Fibroblast of the aortic adventitia (primary cell): ENCODE results near the gene RDX. TPM values are rescaled to one million over a fixed set of nuclear protein-coding genes. Genes with fewer than 3 reads are reported as not detected.

ENCODE experiments used
- DNase-seq: peaks from one replicate; pipeline ENCODE4 v3.0.0-alpha.2; 2010; ENCODE audit warnings: low read depth
- H3K4me3 ChIP-seq: 2 replicates; pipeline ENCODE4 v1.5.1; 2011; ENCODE audit warnings: low read depth, mild to moderate bottlenecking, control low read depth, low read length, moderate library complexity
- total RNA-seq: library from RNA; depleted of rRNA; stranded (reverse); fragments of >200 nt; gene quantifications from 2 replicates; pipeline ENCODE4 v1.2.3, GENCODE V29; 2012; ENCODE audit warnings: low replicate concordance
- TF ChIP-seq, protein P1 (sequence below): IDR thresholded peaks from 2 replicates; pipeline ENCODE4 v1.5.1; 2011; ENCODE audit warnings: mild to moderate bottlenecking, low read length, control low read depth, inconsistent platforms; ENCODE audit not compliant: insufficient read depth

Gene RDX
- total RNA-seq, 1 donor, result 108 TPM

DNA sequence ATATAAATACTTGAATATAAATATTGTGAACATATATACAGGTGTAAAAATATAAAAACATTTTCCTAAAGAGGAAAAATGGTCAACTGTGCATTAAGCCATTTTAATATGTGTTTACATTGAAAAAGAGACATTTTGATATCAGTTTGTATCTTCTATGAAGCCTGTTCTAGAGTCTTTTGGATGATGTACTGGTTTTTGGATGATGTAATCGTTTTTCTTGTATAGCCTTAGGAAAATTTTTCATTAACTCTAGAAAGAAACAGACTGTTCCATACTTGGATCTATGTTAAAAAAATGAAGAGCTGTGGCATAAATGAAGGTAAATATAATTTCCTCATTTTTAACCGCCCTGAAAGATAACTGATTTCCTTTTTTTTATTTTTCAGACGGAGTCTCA lies 39.6 kb upstream of the RDX start:
- TF ChIP-seq, protein P1, sequence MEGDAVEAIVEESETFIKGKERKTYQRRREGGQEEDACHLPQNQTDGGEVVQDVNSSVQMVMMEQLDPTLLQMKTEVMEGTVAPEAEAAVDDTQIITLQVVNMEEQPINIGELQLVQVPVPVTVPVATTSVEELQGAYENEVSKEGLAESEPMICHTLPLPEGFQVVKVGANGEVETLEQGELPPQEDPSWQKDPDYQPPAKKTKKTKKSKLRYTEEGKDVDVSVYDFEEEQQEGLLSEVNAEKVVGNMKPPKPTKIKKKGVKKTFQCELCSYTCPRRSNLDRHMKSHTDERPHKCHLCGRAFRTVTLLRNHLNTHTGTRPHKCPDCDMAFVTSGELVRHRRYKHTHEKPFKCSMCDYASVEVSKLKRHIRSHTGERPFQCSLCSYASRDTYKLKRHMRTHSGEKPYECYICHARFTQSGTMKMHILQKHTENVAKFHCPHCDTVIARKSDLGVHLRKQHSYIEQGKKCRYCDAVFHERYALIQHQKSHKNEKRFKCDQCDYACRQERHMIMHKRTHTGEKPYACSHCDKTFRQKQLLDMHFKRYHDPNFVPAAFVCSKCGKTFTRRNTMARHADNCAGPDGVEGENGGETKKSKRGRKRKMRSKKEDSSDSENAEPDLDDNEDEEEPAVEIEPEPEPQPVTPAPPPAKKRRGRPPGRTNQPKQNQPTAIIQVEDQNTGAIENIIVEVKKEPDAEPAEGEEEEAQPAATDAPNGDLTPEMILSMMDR, result no peak
- DNase-seq, result no peak
- H3K4me3 ChIP-seq, result no peak overlapping the region

DNA sequence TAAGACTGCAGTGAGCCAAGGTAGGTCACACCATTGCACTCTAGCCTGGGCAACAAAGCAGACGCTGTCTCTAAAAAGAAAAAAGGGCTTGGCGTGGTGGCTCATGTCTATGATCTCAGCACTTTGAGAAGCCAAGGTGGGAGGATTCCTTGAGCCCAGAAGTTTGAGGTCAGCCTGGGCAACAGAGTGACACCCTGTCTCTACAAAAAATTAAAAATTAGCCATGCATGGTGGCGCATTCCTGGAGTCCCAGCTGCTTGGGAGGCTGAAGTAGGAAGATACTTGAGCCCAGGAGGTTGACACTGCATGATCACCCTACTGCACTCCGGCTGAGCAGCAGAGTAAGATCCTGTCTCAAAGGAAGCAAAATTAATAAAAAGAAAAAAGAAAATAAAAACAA lies 38.9 kb upstream of the RDX start:
- TF ChIP-seq, protein P1, result no peak

DNA sequence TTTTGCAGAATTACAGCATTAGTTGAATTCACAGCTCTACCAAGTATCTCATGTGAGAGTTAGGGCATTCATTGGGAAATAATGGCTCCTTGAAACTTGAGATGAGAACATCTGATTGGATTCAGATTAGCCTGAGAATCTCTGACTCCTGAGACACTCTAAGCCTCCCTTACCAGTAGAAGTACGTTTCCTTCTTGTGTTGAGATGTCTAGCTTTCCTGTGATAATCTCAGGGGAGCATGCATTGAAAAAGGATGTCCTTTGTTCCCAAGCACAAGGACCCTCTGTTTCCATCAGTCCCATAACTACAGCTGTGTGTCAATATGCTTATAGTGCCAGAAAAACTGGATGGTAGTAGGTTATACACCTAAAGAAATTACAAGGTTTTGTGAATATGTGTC lies 35.2 kb upstream of the RDX start:
- TF ChIP-seq, protein P1, result no peak
- DNase-seq, result no peak
- H3K4me3 ChIP-seq, result no peak overlapping the region

More for the DNA sequence above, 38.9 kb upstream of the RDX start:
- DNase-seq, result no peak
- H3K4me3 ChIP-seq, result no peak overlapping the region

DNA sequence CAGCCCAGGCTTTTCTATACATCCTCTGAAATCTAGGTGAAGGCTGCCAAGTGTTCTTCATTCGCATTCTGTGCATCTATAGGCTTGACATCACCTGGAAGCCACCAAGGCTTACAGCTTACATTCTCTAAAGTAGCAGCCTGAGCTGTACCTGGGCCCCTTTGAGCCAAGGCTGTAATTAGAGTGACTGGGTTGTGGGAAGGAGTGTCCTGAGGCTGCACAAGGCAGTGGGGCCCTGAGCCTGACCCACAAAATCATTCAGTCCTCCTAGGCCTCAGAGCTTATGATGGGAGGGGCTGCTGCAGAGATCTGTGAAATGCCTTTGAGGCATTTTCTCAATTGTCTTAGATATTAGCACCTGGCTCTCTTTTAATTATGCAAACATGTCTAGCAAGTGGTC lies 33.0 kb upstream of the RDX start:
- TF ChIP-seq, protein P1, result no peak
- DNase-seq, result no peak
- no peak overlapping the region for H3K4me3 ChIP-seq

DNA sequence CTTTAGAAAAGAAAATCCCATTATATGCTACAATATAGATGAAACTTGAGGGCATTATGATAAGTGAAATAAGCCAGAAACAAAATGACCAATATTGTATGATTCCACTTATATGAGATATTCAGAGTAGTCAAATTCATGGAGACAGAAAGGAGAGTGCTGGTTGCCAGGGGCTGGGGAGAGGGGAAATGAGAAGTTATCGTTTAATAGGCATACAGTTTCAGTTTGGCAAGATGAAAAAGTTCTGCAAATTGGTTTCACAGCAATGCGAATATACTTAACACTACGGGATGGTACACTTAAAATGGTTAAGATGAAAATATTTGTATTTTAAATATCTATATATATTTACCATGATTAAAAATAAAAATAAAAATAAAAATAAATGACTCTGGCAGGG lies 31.1 kb upstream of the RDX start:
- H3K4me3 ChIP-seq, result no peak overlapping the region
- TF ChIP-seq, protein P1, result no peak
- DNase-seq, result no peak

DNA sequence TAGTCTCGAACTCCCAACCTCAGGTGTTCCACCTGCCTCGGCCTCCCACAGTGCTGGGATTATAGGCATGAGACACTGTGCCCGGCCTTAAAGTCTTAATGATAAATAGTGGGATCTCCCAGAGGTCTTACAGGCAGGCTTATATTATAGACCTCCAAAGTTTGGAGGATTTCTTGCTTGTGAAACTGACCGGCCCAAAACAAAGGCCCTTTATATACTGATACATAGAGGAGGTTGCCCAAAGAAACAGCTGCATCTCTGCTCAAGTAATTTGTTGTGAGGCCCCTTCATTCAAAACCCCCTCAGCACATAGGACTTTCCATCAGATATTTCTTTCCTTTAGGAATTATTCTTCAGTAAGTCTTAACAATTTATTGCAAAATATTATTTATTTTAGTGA lies 27.4 kb upstream of the RDX start:
- no peak overlapping the region for H3K4me3 ChIP-seq
- TF ChIP-seq, protein P1, result no peak
- no peak for DNase-seq

DNA sequence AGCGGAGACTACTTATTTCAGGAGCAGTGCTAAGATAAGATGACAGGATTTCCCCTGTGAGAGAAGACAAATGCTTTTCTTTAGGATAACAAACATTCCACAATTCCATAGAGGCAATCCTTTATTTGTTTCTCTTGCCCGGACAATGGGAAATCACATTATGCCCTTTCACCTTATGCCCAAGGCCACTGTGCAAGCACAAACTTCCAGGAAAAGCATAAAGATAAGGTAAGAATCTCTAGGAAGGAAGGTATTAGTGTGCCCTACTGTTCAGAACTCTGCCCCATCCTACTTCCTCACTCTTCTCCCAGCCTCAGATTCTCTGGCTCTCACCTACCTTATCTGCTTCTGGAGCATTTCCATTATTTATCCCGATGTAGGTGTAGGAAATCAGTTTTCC lies 23.1 kb upstream of the RDX start:
- no peak for DNase-seq
- TF ChIP-seq, protein P1, result no peak
- no peak overlapping the region for H3K4me3 ChIP-seq
